GM12864 (cell line): ENCODE data around the gene UBP1.

Experiments
- DNase-seq: peaks from one replicate; pipeline ENCODE4 v3.0.0-alpha.2; 2011; ENCODE audit warnings: low read depth
- H3K4me3 ChIP-seq: 2 replicates; pipeline ENCODE4 v1.5.1; 2011; ENCODE audit warnings: mild to moderate bottlenecking, low read depth, low read length, control low read depth
- TF ChIP-seq, protein P1 (sequence below): IDR thresholded peaks from 2 replicates; pipeline ENCODE4 v1.5.1; 2011; ENCODE audit warnings: low read depth, mild to moderate bottlenecking, moderate library complexity, low read length, control low read depth, inconsistent platforms; ENCODE audit errors: missing control alignments

Gene UBP1

DNA sequence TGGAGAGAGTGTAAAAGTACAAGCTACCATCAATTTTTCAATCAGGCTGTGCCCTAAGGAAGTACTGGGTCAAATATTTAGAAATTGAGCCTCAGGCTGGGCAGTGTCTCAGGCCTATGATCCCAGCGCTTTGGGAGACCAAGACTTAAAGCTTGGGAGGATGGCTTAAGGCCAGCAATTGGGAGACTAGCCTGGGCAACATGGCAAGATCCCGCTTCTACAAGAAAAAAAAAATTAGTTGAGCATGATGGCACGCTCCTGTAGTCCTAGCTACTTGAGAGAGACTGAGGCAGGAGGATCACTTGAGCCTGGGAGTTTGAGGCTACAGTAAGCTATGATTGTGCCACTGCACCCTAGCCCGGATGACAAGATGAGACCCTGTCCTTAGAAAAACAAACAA lies 2.0 kb upstream of the UBP1 start:
- no peak overlapping the region for H3K4me3 ChIP-seq
- no peak for DNase-seq

DNA sequence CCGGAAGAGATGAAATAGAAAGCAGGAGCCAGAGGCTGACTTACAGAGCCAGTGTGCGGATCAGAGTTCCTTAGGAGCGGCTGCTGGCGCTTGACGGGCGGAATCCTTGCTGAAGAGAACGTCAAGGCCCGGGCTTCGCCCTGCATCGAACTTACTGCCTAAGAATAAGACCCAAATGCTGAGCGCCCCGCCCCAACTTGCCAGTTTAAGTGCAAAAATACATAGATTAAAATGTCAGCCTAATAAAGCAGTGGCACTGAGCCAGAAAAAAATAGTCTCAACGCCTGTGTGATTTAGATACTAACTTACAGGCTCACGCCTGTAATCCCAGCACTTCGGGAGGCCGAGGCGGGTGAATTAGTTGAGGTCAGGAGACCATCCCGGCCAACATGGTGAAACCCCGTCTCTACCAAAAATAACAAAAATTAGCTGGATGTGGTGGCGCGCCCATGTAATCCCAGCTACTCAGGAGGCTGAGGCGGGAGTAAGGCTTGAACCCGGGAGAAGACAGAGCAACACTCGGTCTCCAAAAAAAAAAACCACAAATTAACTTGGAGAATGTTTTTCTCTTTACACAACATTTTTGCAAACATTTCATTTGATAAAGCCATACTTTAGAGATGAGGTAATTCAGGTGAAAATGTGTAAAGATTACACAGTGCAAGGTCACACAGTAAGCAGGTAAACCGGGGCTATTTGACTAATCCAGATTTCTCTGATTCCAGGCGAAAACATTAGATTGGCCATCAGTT lies 1.2 kb upstream of the UBP1 start:
- no peak for DNase-seq
- peak overlapping the region; percentile 75 for H3K4me3 ChIP-seq
- TF ChIP-seq, protein P1, sequence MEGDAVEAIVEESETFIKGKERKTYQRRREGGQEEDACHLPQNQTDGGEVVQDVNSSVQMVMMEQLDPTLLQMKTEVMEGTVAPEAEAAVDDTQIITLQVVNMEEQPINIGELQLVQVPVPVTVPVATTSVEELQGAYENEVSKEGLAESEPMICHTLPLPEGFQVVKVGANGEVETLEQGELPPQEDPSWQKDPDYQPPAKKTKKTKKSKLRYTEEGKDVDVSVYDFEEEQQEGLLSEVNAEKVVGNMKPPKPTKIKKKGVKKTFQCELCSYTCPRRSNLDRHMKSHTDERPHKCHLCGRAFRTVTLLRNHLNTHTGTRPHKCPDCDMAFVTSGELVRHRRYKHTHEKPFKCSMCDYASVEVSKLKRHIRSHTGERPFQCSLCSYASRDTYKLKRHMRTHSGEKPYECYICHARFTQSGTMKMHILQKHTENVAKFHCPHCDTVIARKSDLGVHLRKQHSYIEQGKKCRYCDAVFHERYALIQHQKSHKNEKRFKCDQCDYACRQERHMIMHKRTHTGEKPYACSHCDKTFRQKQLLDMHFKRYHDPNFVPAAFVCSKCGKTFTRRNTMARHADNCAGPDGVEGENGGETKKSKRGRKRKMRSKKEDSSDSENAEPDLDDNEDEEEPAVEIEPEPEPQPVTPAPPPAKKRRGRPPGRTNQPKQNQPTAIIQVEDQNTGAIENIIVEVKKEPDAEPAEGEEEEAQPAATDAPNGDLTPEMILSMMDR = no peak

More for the DNA sequence above, 2.0 kb upstream of the UBP1 start:
- TF ChIP-seq, protein P1 = no peak

- DNase-seq = no peak
- TF ChIP-seq, protein P1 = peak; percentile 27
- peak overlapping the region; percentile 89 for H3K4me3 ChIP-seq
These were observed 468 bp downstream of the UBP1 start for GRCh38 chr3:33439546-33440327.

DNA sequence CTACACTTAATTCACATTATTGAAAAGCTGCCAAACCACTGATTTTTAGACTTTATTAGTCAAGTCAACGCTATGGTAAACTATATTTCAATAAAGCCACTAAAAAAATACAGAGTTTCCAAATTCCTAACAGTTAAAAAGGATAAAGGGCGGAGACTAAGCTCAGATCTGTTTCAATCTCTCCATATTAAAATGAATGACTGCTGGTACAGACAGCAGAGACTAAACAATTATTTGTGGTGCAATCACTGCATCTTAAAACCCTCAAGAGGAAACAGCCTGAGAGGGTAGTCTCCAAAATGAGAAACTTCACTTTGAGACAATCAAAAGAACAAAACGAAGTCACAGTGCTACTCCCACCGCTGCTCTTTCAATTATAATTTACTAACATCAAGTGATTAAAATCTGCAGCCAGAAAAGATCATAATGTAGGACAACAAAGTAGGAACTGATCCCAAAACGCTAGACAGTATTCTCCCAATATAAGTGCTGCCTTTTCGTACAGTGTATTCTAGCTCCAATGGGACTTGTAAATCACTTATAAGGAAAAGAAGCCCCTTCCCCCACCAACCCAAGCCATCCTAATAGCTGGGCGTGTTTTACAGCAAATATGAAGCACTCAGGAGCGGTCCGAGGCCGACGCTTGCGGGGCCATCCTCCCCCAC lies 1.2 kb downstream of the UBP1 start:
- H3K4me3 ChIP-seq = peak overlapping the region; percentile 89
- TF ChIP-seq, protein P1 = no peak
- DNase-seq = no peak

- TF ChIP-seq, protein P1 = no peak
- H3K4me3 ChIP-seq = peak overlapping the region; percentile 89
- DNase-seq = no peak
These were observed 1.9 kb downstream of the UBP1 start for GRCh38 chr3:33438284-33438668.

- DNase-seq = no peak
- TF ChIP-seq, protein P1 = no peak
- H3K4me3 ChIP-seq = peak overlapping the region; percentile 89
These were observed 2.5 kb downstream of the UBP1 start for GRCh38 chr3:33437556-33438283.
